Spleen (tissue), 11 donors: ENCODE data around the gene ACSL1. TPM values are rescaled to one million over a fixed set of nuclear protein-coding genes. Genes with fewer than 3 reads are reported as not detected.
"Not testable (repeated sequence)": the region's sequence is repeated elsewhere in the genome, so short reads cannot be mapped to it uniquely, and the experiment has no call there.

ENCODE experiments used
- DNase-seq: peaks from one replicate; pipeline ENCODE4 v3.0.0-alpha.2; 2020
- H3K27ac ChIP-seq, 8 donors: fragments of 200-600 bp; sonication (generic) in 7 of 8; 1 replicate in 4 of 8; 2 replicates in 4 of 8; pipeline versions ENCODE4 v1.5.0 to v1.8.0; 2016 to 2021; ENCODE audit warnings: inconsistent platforms in 4 of 8, mild to moderate bottlenecking in 4 of 8, moderate library complexity in 1 of 8
- H3K27me3 ChIP-seq, 7 donors: fragments of 200-600 bp; sonication (generic) in 6 of 7; replicated peaks in 1 of 7; 1 replicate in 4 of 7; 2 replicates in 3 of 7; pipeline versions ENCODE4 v1.5.0 to v1.8.0; 2016 to 2021; ENCODE audit warnings: inconsistent platforms in 3 of 7, mild to moderate bottlenecking in 1 of 7
- H3K36me3 ChIP-seq, 6 donors: fragments of 200-600 bp; sonication (generic) in 5 of 6; 1 replicate in 4 of 6; 2 replicates in 2 of 6; pipeline versions ENCODE4 v1.5.0 to v1.8.0; 2016 to 2021; ENCODE audit warnings: inconsistent platforms in 2 of 6
- H3K4me1 ChIP-seq, 6 donors: fragments of 200-600 bp; sonication (generic) in 5 of 6; 1 replicate in 3 of 6; 2 replicates in 3 of 6; pipeline versions ENCODE4 v1.5.0 to v1.8.0; 2016 to 2021; ENCODE audit warnings: inconsistent platforms in 3 of 6
- H3K4me3 ChIP-seq, 8 donors: fragments of 200-600 bp; sonication (generic) in 7 of 8; 1 replicate in 4 of 8; 2 replicates in 4 of 8; pipeline versions ENCODE4 v1.5.0 to v1.8.0; 2016 to 2021; ENCODE audit warnings: inconsistent platforms in 4 of 8, mild to moderate bottlenecking in 4 of 8, moderate library complexity in 2 of 8
- H3K9me3 ChIP-seq, 8 donors: fragments of 200-600 bp; sonication (generic) in 7 of 8; 1 replicate in 4 of 8; 2 replicates in 4 of 8; pipeline versions ENCODE4 v1.5.0 to v1.8.0; 2016 to 2021; ENCODE audit warnings: inconsistent platforms in 4 of 8
- CTCF ChIP-seq, 11 experiments: fragments of 200-600 bp in 7 of 11; fragments of 450-650 bp in 4 of 11; sonication (generic) in 4 of 11; IDR thresholded peaks in 8 of 11; conservative IDR thresholded peaks in 3 of 11; 1 replicate in 7 of 11; 2 replicates in 4 of 11; pipeline versions ENCODE4 v1.4.0 to v1.8.0; 2016 to 2021; ENCODE audit warnings: antibody characterized with exemption in 11 of 11, inconsistent platforms in 4 of 11, mild to moderate bottlenecking in 1 of 11
- POLR2A ChIP-seq, 3 donors: fragments of 450-650 bp; IDR thresholded peaks; one replicate each; pipeline ENCODE4 v1.5.1; 2017; ENCODE audit warnings: antibody characterized with exemption in 3 of 3, mild to moderate bottlenecking in 1 of 3
- POLR2AphosphoS5 ChIP-seq, 3 donors: sonication (generic); formaldehyde crosslinking; IDR thresholded peaks; one replicate each; pipeline ENCODE4 v1.5.1; 2017; ENCODE audit warnings: antibody characterized with exemption in 3 of 3
- WGBS, 5 donors: extraction: QIAGEN DNeasy Blood & Tissue Kit in 3 of 5; methylation state at CpG; one replicate each; pipeline versions ENCODE4 v1.1.5 to v1.1.7; 2013 to 2018; 5-methylcytosine and 5-hydroxymethylcytosine counted together
- intact Hi-C: fragments of 100-400 bp; cut with DNase I; formaldehyde crosslinking; loops from one replicate; pipeline ENCODE4 v1.15.0; 2023; ENCODE audit warnings: low total_unique reads
- polyA plus RNA-seq, 3 donors: library from polyadenylated mRNA; stranded (reverse); fragments of 200-250 nt; gene quantifications; one replicate each; pipeline ENCODE4 v1.2.1, GENCODE V29; 2013
- total RNA-seq, 7 donors: library from RNA; depleted of rRNA in 3 of 7; stranded (reverse); fragments of >200 nt in 3 of 7; fragmentation: NEBNext Ultra II Directional in 4 of 7; extraction: Animal tissue kit (Norgen Biotek cat#: 25700) in 4 of 7; gene quantifications; one replicate each; pipeline versions ENCODE4 v1.1.0 to v1.2.1, GENCODE V29; 2016 to 2021
- donor health status: healthy with polysubstance abuse.
- donor health status: DM: no; HTN: no; CAD: no; lungs with moderate emphysema.
- donor health status: DM: no; HTN: no; CAD: no.
- donor health status: Bipolar disorder and iron deficiency.
- donor health status: healthy.
- donor health status: DM: no; HTN: no; CAD: no.
- donor health status: DM: yes; HTN: yes; CAD: no.

The ACSL1 gene
- total and polyA plus RNA-seq, 10 donors: 17.6 to 333 (median 118) TPM

- no peak for TF ChIP-seq POLR2AphosphoS5 (IDR thresholded peaks at IDR 0.05)
- H3K27me3 ChIP-seq: no peaks in the 10 kb centered on the region
- H3K27ac ChIP-seq: peak overlapping the region in 7 of 8 donors; percentile 30 to 80 (median 71)
- peaks cover 0 to 36% (median 26%) of the 10 kb centered on the region in 6 donors for H3K4me1 ChIP-seq
- H3K4me3 ChIP-seq: no peak overlapping the region
- H3K9me3 ChIP-seq: no peaks in the 10 kb centered on the region
- intact Hi-C loops: loop anchor here (10.0 kb wide), 2 partner anchors 258 to 348 kb away; no protein-coding TSS in a partner anchor
- peaks cover 0 to 1% (median 0%) of the 10 kb centered on the region in 6 donors for H3K36me3 ChIP-seq
- no peak for DNase-seq
- whole genome bisulfite sequencing, 5 donors: 62 to 83% (median 75%) methylated on average over 4 of the region's 4 CpGs
Observed at GRCh38 chr4:184747034-184747830, 78.5 kb downstream of the ACSL1 start.

- H3K27me3 ChIP-seq: no peaks in the 10 kb centered on the region
- no peaks in the 10 kb centered on the region for H3K36me3 ChIP-seq
- H3K9me3 ChIP-seq: peaks cover 0 to 1% (median 0%) of the 10 kb centered on the region in 8 donors
- H3K27ac ChIP-seq: peak overlapping the region in 7 of 8 donors; percentile 30 to 80 (median 71)
- H3K4me1 ChIP-seq: peaks cover 0 to 36% (median 26%) of the 10 kb centered on the region in 6 donors
- no peak for DNase-seq
- intact Hi-C loops: loop anchor here (10.0 kb wide), 2 partner anchors 259 to 349 kb away; no protein-coding TSS in a partner anchor
- H3K4me3 ChIP-seq: peak overlapping the region in 1 of 8 donors; percentile 39
- peak; percentile 42 to 79 (median 70) for TF ChIP-seq CTCF (IDR thresholded peaks at IDR 0.05 in 8 of 11, conservative IDR thresholded peaks at IDR 0.05 in 3 of 11)
- TF ChIP-seq POLR2AphosphoS5 (IDR thresholded peaks at IDR 0.05): no peak
- no peak for TF ChIP-seq POLR2A (IDR thresholded peaks at IDR 0.05)
- 7 to 15% (median 8%) methylated on average over 10 of the region's 10 CpGs for WGBS, 5 donors
Observed at GRCh38 chr4:184745831-184746795, 79.7 kb downstream of the ACSL1 start.

- Histone ChIP-seq H3K36me3 (no peaks in the 10 kb centered on the region), H3K27me3 (no peaks in the 10 kb centered on the region), H3K4me3 (no peak overlapping the region), H3K4me1 (peaks cover 0 to 45% (median 31%) of the 10 kb centered on the region in 6 donors), H3K9me3 (peaks cover 0 to 8% (median 0%) of the 10 kb centered on the region in 8 donors), H3K27ac (no peak overlapping the region)
- DNase-seq: no peak
- 87 to 92% (median 89%) methylated on average over 10 of the region's 10 CpGs for WGBS, 5 donors
- intact Hi-C loops: loop anchor here (10.0 kb wide), 2 partner anchors 261 to 351 kb away; no protein-coding TSS in a partner anchor
- TF ChIP-seq POLR2A (IDR thresholded peaks at IDR 0.05) (no peak), POLR2AphosphoS5 (IDR thresholded peaks at IDR 0.05) (no peak), CTCF (IDR thresholded peaks at IDR 0.05 in 8 of 11, conservative IDR thresholded peaks at IDR 0.05 in 3 of 11) (no peak)
Observed at GRCh38 chr4:184744236-184744635, 81.5 kb downstream of the ACSL1 start.

GRCh38 chr4:184743650-184744049 lies 82.1 kb downstream of the ACSL1 start:
- Histone ChIP-seq H3K36me3 (no peaks in the 10 kb centered on the region), H3K4me3 (no peak overlapping the region), H3K27me3 (no peaks in the 10 kb centered on the region), H3K9me3 (peaks cover 0 to 8% (median 0%) of the 10 kb centered on the region in 8 donors), H3K27ac (no peak overlapping the region), H3K4me1 (peaks cover 0 to 46% (median 30%) of the 10 kb centered on the region in 6 donors)
- intact Hi-C loops: loop anchor here (10.0 kb wide), 2 partner anchors 261 to 351 kb away; no protein-coding TSS in a partner anchor
- TF ChIP-seq POLR2AphosphoS5 (IDR thresholded peaks at IDR 0.05) (no peak), CTCF (IDR thresholded peaks at IDR 0.05 in 8 of 11, conservative IDR thresholded peaks at IDR 0.05 in 3 of 11) (no peak), POLR2A (IDR thresholded peaks at IDR 0.05) (no peak)
- WGBS, 5 donors: 89 to 99% (median 94%) methylated on average over 4 of the region's 4 CpGs
- no peak for DNase-seq

GRCh38 chr4:184741651-184742050 lies 84.1 kb downstream of the ACSL1 start:
- H3K27me3 ChIP-seq, H3K27ac ChIP-seq, H3K36me3 ChIP-seq, DNase-seq, H3K4me3 ChIP-seq, H3K9me3 ChIP-seq: not testable (repeated sequence)
- 54 to 100% (median 92%) methylated on average over 1 of the region's 1 CpG for WGBS, 5 donors
- H3K4me1 ChIP-seq: peaks cover 0 to 28% (median 17%) of the 10 kb centered on the region in 6 donors
- intact Hi-C loops: loop anchor here (10.0 kb wide), 2 partner anchors 263 to 353 kb away; no protein-coding TSS in a partner anchor
